GM18507 (cell line): ENCODE data around the gene ACADL.

Experiments
- DNase-seq: peaks from one replicate; pipeline ENCODE4 v3.0.0; 2011; ENCODE audit warnings: low read depth; ENCODE audit not compliant: insufficient read length; ENCODE audit errors: extremely low spot score
- FAIRE-seq: peaks from 2 replicates; lab custom pipeline; 2011; peaks lifted over from hg19 to GRCh38; lab: Jason Lieb, UNC

The ACADL gene

DNA sequence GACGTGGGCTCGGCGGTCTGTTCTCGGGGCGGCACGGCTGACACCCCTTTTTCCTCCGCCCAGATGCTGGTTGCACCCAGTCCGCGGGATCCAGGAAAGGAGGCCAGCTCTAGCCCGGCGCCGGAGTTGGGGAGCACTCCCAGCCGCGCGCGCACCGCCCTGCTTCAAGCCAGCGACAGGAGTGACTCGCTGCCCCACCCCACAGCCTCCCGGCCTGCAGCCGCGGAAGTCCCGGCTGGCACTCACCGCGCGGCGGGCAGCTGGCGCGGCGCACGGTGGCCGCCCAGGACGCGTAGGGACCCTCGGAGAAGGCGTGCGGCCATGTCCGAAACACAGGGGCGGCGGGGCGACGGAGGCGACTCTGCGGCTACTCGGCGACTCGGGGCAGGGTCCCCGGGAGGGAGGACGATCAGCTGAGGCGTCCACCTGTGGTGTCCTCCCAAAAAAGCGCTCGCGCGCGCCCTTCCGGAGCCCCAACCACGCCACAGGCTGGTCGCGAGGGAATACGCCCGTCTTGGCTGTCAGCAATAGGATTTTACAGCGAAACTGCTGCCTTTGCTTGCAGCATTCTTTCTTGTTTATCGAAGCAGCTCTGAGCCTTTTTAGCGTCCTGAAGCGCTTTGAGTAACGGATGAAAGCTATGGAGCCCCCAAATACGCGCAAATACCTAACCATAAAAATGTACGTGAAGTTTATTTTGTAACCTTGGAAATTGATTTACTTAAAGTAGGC lies at the start of gene ACADL:
TSS of gene ACADL (minus strand) at position 507 of the 732 bp plus-strand sequence. CDS start at position 323, 184 bp downstream.
- FAIRE-seq: no peak
- no peak for DNase-seq

GRCh38 chr2:210271300-210271699 lies 46.1 kb upstream of the ACADL start:
- FAIRE-seq (no peak), DNase-seq (no peak)

- DNase-seq (no peak), FAIRE-seq (no peak)
Observed at GRCh38 chr2:210269148-210269547, 43.9 kb upstream of the ACADL start.

DNA sequence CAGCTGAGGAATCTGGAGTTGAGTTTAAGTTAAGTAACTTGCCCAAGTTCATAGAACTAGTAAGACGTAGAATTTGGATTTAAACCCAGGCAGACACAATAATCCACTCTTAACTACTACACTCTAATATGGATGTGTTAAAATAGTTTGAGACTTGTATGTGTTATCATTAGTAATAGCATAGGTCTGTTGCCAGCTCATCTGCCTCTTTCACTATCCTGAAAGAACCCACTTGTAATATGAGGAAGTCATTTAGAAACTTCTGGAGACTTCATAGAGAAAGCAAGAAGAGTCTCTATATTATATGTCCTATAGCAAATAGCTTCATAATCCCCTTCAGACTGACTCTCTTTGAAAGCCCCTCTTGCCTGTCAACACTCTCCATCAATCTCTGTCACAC lies 43.0 kb upstream of the ACADL start:
- no peak for FAIRE-seq
- no peak for DNase-seq

DNA sequence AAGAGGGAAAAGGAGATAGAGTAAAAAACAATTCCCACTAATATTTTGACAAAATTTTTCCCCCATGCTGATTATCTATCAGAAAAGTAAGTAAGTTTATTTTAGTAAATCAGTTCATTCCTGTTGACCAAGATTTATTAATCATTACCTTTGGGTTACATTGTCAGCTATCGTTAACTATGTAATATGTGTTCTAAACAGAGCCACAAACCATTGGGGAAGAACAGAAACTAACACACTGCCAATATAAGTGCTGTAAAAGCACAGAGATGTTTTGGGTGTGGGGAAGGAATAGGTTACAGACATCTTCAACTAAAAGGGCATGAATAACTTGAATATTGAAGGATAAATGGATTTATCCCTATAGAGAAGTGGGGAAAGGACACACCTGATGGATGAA lies 42.5 kb upstream of the ACADL start:
- DNase-seq (no peak), FAIRE-seq (no peak)

- FAIRE-seq (no peak), DNase-seq (no peak)
Observed at GRCh38 chr2:210264282-210264681, 39.0 kb upstream of the ACADL start.

- no peak for FAIRE-seq
- no peak for DNase-seq
Observed at GRCh38 chr2:210263841-210264240, 38.6 kb upstream of the ACADL start.

DNA sequence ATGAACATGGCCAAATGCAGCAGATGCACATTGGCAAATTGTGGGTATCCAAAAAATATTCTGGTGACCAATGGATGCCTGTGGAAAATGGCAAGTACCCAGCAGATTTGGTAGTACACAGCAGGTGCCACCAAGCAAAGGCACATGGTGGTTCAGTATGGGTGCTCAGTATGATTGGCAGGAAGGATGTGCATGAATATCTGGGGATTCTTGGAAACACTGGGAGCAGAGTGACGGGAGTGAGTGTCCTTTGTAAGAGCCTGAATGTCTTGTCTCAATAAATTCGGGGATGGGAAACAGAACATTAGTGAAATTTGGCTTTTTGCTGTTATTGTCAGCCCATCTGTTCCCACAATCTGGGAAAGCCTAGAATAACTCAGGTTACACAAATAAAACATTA lies 36.8 kb upstream of the ACADL start:
- no peak for DNase-seq
- no peak for FAIRE-seq

GRCh38 chr2:210259687-210260086 lies 34.4 kb upstream of the ACADL start:
- no peak for DNase-seq
- FAIRE-seq: no peak

DNA sequence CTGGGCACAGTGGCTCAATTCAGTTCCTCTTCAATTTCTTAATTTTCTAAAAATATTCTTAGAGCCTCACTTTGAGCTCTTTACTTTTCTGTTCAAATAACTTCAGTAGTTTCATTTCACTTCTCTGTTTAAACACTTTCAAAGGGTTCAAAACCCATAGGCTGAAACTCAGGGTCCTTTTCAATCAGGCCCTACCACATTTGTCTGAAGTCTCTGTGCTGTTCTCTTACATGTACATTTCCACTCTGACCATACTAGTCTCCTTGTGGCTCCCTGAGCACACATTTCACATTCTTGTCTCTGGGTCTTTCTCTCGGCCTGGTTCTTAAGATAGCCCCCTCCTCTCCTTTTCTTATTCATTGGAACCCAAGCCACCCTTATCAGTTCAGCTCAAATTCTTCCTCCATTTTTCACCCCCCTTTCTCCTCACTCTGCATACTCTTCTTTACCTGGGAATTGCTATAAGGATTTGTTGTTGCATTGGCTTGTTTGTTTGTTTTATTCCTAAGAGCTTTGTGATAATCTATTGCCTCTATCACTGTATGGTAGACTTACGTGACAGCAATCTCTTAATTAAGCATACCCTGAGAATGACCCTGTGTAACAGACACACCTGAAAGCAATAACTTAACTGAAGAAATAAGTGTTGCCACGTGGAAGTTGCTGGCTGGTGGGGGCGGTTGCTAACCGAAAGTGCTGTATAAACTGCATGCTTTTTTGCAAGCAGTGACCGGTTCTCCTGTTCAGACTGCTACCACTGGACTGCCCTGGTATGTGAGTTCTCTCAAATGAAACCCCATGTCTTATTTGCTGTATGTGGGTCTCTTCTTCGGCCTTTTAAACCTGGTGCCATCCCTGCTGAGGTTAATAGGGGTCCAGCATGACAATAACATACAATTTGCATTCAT lies 27.7 kb upstream of the ACADL start:
- FAIRE-seq (no peak), DNase-seq (no peak)

GRCh38 chr2:210250622-210251021 lies 25.4 kb upstream of the ACADL start:
- DNase-seq: no peak
- FAIRE-seq: no peak

DNA sequence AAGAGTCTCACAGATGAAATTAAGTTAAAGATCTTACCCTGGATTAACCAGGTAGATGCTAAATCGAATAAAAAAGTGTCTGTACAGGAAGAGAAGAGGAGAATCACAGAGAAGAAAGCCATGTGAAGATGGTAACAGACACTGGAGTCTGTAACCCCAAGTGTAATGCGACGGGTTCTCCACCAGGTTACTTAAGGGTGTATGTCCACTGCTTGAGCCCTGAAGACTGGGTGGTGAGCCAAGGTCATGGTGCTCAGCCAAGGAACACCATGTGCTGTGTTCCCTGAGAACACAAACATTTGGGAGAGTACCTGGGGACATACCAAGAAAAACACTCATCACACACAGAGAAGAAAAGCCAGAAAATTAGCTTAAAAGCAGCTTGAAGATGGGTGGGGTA lies 8.2 kb upstream of the ACADL start:
- DNase-seq (no peak), FAIRE-seq (no peak)

- DNase-seq: no peak
- no peak for FAIRE-seq
Observed at GRCh38 chr2:210230984-210231383, 5.7 kb upstream of the ACADL start.

- FAIRE-seq (no peak), DNase-seq (no peak)
Observed at GRCh38 chr2:210230518-210230917, 5.3 kb upstream of the ACADL start.

- FAIRE-seq (no peak), DNase-seq (no peak)
Observed at GRCh38 chr2:210228586-210228985, 3.3 kb upstream of the ACADL start.

- FAIRE-seq (no peak), DNase-seq (no peak)
Observed at GRCh38 chr2:210227290-210228088, 2.2 kb upstream of the ACADL start.

- DNase-seq: no peak
- no peak for FAIRE-seq
Observed at GRCh38 chr2:210226223-210226622, 976 bp upstream of the ACADL start.

DNA sequence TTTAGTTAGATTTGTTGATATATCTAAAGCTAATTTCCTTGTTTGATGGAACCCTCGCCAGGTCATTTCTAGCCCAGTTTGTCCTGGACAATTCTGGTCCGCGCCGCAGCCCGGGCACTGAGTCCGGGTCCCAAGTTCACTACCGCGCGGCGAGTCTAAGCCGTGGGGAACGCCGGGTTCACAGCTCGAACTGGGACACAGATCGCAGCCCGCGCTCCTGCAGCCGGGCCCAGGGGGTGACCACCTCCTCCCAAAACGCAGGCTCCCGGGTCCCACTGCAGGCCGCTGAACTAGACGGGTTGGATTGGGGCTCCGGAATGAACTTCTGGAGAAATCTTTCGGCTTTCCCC lies 681 bp downstream of the ACADL start:
- no peak for DNase-seq
- FAIRE-seq: no peak

DNA sequence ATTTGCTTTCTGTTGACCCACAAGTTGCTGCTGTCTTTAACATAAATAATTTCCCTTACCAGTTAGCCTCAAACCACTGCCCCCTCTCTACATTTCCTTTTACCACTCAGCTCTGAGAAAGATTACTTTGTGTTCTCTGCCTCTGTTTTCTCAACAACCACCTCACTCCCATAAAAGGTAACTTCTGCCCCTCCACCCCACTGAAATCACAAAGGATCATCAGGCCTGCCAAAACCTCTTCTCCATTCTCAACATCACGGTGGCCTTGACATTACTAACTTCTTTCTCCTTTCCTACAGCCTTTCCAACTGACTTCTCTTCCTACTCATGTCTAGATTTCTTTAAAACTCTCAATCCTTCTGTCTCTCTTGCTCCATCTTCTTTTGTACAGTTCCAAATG lies 10.1 kb downstream of the ACADL start:
- no peak for DNase-seq
- no peak for FAIRE-seq

- FAIRE-seq (no peak), DNase-seq (no peak)
Observed at GRCh38 chr2:210210185-210210584, 15.1 kb downstream of the ACADL start.
